ENCODE measurements around the gene CHN2.
A peak's percentile ranks its signal among the peaks of the same experiment; 100 is the strongest.

Gene CHN2

GRCh38 chr7:29408841-29409243 is 214.3 kb downstream of the CHN2 start:
- Histone ChIP-seq H3K9ac (no peak overlapping the region), H2AFZ (no peak overlapping the region), H3K27ac (no peak overlapping the region), H3K36me3 (ENCODE audit: control insufficient read depth, insufficient read depth, low read length) (no peaks in the 10 kb centered on the region), H3K79me2 (no peaks in the 10 kb centered on the region), H3K27me3 (ENCODE audit: control insufficient read depth, insufficient read depth, low read length) (no peaks in the 10 kb centered on the region), H3K4me2 (ENCODE audit: low read length) (no peak overlapping the region), H3K4me3 (ENCODE audit: low read depth, low read length) (no peak overlapping the region), H3K9me3 (ENCODE audit: control insufficient read depth, low read length) (no peaks in the 10 kb centered on the region), H3K4me1 (no peaks in the 10 kb centered on the region)
- TF ChIP-seq CTCF (IDR thresholded peaks at IDR 0.05), result peak; percentile 81

- TF ChIP-seq CTCF (IDR thresholded peaks at IDR 0.05), result no peak
- no peak overlapping the region for H3K9ac ChIP-seq
- no peaks in the 10 kb centered on the region for H3K4me1 ChIP-seq
- H3K79me2 ChIP-seq, result no peaks in the 10 kb centered on the region
- H3K27ac ChIP-seq, result no peak overlapping the region
- H3K9me3 ChIP-seq (ENCODE audit: control insufficient read depth, low read length), result no peaks in the 10 kb centered on the region
- H3K27me3 ChIP-seq (ENCODE audit: control insufficient read depth, insufficient read depth, low read length), result no peaks in the 10 kb centered on the region
- no peak overlapping the region for H3K4me2 ChIP-seq (ENCODE audit: low read length)
- no peak overlapping the region for H3K4me3 ChIP-seq (ENCODE audit: low read depth, low read length)
- H2AFZ ChIP-seq, result no peak overlapping the region
- no peaks in the 10 kb centered on the region for H3K36me3 ChIP-seq (ENCODE audit: control insufficient read depth, insufficient read depth, low read length)
Observed at GRCh38 chr7:29410996-29411395, 216.4 kb downstream of the CHN2 start.

GRCh38 chr7:29412912-29413311 is 218.3 kb downstream of the CHN2 start:
- Histone ChIP-seq H3K27me3 (ENCODE audit: control insufficient read depth, insufficient read depth, low read length) (no peaks in the 10 kb centered on the region), H3K4me3 (ENCODE audit: low read depth, low read length) (no peak overlapping the region), H3K79me2 (no peaks in the 10 kb centered on the region), H3K4me1 (no peaks in the 10 kb centered on the region), H3K9ac (no peak overlapping the region), H3K36me3 (ENCODE audit: control insufficient read depth, insufficient read depth, low read length) (no peaks in the 10 kb centered on the region), H3K27ac (no peak overlapping the region), H2AFZ (no peak overlapping the region), H3K9me3 (ENCODE audit: control insufficient read depth, low read length) (no peaks in the 10 kb centered on the region), H3K4me2 (ENCODE audit: low read length) (no peak overlapping the region)
- TF ChIP-seq CTCF (IDR thresholded peaks at IDR 0.05), result no peak

- Histone ChIP-seq H3K27me3 (ENCODE audit: control insufficient read depth, insufficient read depth, low read length) (no peaks in the 10 kb centered on the region), H3K4me2 (ENCODE audit: low read length) (no peak overlapping the region), H3K9ac (no peak overlapping the region), H3K4me1 (no peaks in the 10 kb centered on the region), H3K27ac (no peak overlapping the region), H2AFZ (no peak overlapping the region), H3K4me3 (ENCODE audit: low read depth, low read length) (no peak overlapping the region), H3K36me3 (ENCODE audit: control insufficient read depth, insufficient read depth, low read length) (no peaks in the 10 kb centered on the region), H3K9me3 (ENCODE audit: control insufficient read depth, low read length) (no peaks in the 10 kb centered on the region), H3K79me2 (no peaks in the 10 kb centered on the region)
- TF ChIP-seq CTCF (IDR thresholded peaks at IDR 0.05), result no peak
Observed at GRCh38 chr7:29413626-29414136, 219.1 kb downstream of the CHN2 start.

GRCh38 chr7:29414216-29414615 is 219.6 kb downstream of the CHN2 start:
- H3K4me3 ChIP-seq (ENCODE audit: low read depth, low read length), result no peak overlapping the region
- no peaks in the 10 kb centered on the region for H3K36me3 ChIP-seq (ENCODE audit: control insufficient read depth, insufficient read depth, low read length)

More at GRCh38 chr7:29414216-29414615, 219.6 kb downstream of the CHN2 start:
- Histone ChIP-seq H3K27ac (no peak overlapping the region), H3K4me2 (ENCODE audit: low read length) (no peak overlapping the region), H2AFZ (no peak overlapping the region), H3K27me3 (ENCODE audit: control insufficient read depth, insufficient read depth, low read length) (no peaks in the 10 kb centered on the region), H3K9ac (no peak overlapping the region), H3K4me1 (no peaks in the 10 kb centered on the region), H3K9me3 (ENCODE audit: control insufficient read depth, low read length) (no peaks in the 10 kb centered on the region), H3K79me2 (no peaks in the 10 kb centered on the region)
- TF ChIP-seq CTCF (IDR thresholded peaks at IDR 0.05), result no peak

Data from parathyroid adenoma (tissue), 2 donors.